Neural progenitor cell (in vitro differentiated cells): ENCODE data around the gene ITGA1. TPM values are rescaled to one million over a fixed set of nuclear protein-coding genes. Genes with fewer than 3 reads are reported as not detected.

ENCODE experiments used
- DNase-seq: peaks from one replicate; pipeline ENCODE4 v3.0.0-alpha.2; 2016; ENCODE audit warnings: low spot score
- H2AFZ ChIP-seq: fragments of 200-600 bp; sonication (generic); replicated peaks from 2 replicates; pipeline ENCODE4 v1.6.1; 2016; ENCODE audit warnings: antibody characterized with exemption
- H3F3A ChIP-seq: fragments of 200-600 bp; sonication (generic); 2 replicates; pipeline ENCODE4 v1.6.1; 2016; ENCODE audit warnings: antibody characterized with exemption, low read depth
- H3K27ac ChIP-seq: fragments of 200-600 bp; sonication (generic); 2 replicates; pipeline ENCODE4 v1.5.1; 2016; ENCODE audit warnings: mild to moderate bottlenecking
- H3K27me3 ChIP-seq: fragments of 200-600 bp; sonication (generic); 2 replicates; pipeline ENCODE4 v1.6.1; 2016; ENCODE audit warnings: mild to moderate bottlenecking, moderate library complexity
- H3K36me3 ChIP-seq: fragments of 200-600 bp; sonication (generic); 2 replicates; pipeline ENCODE4 v1.5.1; 2016
- H3K4me1 ChIP-seq: fragments of 200-600 bp; sonication (generic); 2 replicates; pipeline ENCODE4 v1.6.1; 2016; ENCODE audit warnings: mixed run types
- H3K4me2 ChIP-seq: fragments of 200-600 bp; sonication (generic); 2 replicates; pipeline ENCODE4 v1.6.1; 2016
- H3K4me3 ChIP-seq: fragments of 200-600 bp; sonication (generic); 2 replicates; pipeline ENCODE4 v1.5.1; 2016
- H3K79me2 ChIP-seq: fragments of 200-600 bp; sonication (generic); 2 replicates; pipeline ENCODE4 v1.6.1; 2016; ENCODE audit warnings: low read depth
- H3K9ac ChIP-seq: fragments of 200-600 bp; sonication (generic); 2 replicates; pipeline ENCODE4 v1.6.1; 2016
- H3K9me3 ChIP-seq: fragments of 200-600 bp; sonication (generic); 2 replicates; pipeline ENCODE4 v1.5.1; 2016; ENCODE audit warnings: low read depth
- H4K20me1 ChIP-seq: fragments of 200-600 bp; sonication (generic); 2 replicates; pipeline ENCODE4 v1.6.1; 2016; ENCODE audit warnings: low read depth
- H3K27ac Mint-ChIP-seq: 3 replicates; pipeline ENCODE4 v1.8.0; 2021; ENCODE audit warnings: mixed read lengths
- H3K27me3 Mint-ChIP-seq: 2 replicates; pipeline ENCODE4 v1.8.0; 2022; ENCODE audit warnings: low read depth, mild to moderate bottlenecking, inconsistent platforms, moderate library complexity, mixed read lengths; ENCODE audit not compliant: insufficient read depth
- H3K36me3 Mint-ChIP-seq: 3 replicates; pipeline ENCODE4 v1.8.0; 2021; ENCODE audit warnings: mixed read lengths
- H3K4me1 Mint-ChIP-seq: 3 replicates; pipeline ENCODE4 v1.8.0; 2021; ENCODE audit warnings: mixed read lengths
- H3K4me3 Mint-ChIP-seq: 3 replicates; pipeline ENCODE4 v1.8.0; 2021; ENCODE audit warnings: mild to moderate bottlenecking, moderate library complexity, mixed read lengths
- H3K9me3 Mint-ChIP-seq: 3 replicates; pipeline ENCODE4 v1.8.0; 2020; ENCODE audit warnings: mixed read lengths
- EZH2 ChIP-seq: fragments of 200-600 bp; sonication (generic); IDR thresholded peaks from 2 replicates; pipeline ENCODE4 v1.6.1; 2017; ENCODE audit warnings: antibody characterized with exemption, mild to moderate bottlenecking, moderate library complexity
- EZH2phosphoT487 ChIP-seq: fragments of 200-600 bp; sonication (generic); IDR thresholded peaks from 2 replicates; pipeline ENCODE4 v1.6.1; 2017; ENCODE audit warnings: antibody characterized with exemption
- total RNA-seq: library from RNA; depleted of rRNA; stranded (reverse); fragments of >200 nt; gene quantifications from 2 replicates; pipeline ENCODE4 v1.2.3, GENCODE V29; 2015; ENCODE audit warnings: low replicate concordance
- TF ChIP-seq, protein P1 (sequence below): fragments of 200-600 bp; sonication (generic); IDR thresholded peaks from 2 replicates; pipeline ENCODE4 v1.5.1; 2017; ENCODE audit warnings: antibody characterized with exemption, mild to moderate bottlenecking

ITGA1 gene
- total RNA-seq, 1 donor from 2014 or later = 2.2 TPM

DNA sequence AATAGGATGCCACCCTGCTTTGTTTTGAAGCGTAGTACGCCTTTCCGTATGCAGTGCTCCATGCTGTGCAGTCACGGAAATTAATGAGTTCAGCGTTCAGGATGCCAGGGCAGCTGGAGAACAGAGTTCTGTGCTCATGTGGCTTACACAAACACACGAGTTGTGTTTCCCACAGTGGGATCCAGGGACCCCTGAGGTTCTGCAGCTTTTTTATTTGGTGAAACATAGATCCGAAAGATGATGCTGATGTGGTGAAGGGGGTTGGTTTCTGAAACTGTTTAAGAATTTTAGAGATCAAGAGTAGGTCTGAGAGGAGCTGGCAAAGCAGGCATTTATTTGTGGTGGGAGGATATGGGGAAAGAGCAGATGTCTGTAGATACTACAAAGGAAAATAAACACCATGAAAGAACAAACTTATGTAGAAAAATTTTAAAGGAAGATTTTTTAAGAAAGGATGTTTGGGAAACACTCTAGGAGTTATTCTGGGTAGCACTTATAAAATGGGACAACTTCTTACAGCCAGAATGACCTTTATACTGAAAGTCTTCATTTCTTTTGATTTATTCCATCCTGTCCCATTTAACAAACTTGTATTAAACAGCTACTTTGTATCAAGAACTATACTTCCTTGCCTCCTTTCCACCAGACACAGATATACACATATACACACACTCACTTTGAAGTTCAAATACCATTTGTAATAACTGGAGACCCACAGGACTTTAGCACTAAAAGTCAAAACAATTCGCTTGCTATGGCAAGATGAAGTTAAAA, 52.7 kb downstream of the ITGA1 start:
- TF ChIP-seq EZH2phosphoT487 (no peak), EZH2 (no peak)
- TF ChIP-seq, protein P1, sequence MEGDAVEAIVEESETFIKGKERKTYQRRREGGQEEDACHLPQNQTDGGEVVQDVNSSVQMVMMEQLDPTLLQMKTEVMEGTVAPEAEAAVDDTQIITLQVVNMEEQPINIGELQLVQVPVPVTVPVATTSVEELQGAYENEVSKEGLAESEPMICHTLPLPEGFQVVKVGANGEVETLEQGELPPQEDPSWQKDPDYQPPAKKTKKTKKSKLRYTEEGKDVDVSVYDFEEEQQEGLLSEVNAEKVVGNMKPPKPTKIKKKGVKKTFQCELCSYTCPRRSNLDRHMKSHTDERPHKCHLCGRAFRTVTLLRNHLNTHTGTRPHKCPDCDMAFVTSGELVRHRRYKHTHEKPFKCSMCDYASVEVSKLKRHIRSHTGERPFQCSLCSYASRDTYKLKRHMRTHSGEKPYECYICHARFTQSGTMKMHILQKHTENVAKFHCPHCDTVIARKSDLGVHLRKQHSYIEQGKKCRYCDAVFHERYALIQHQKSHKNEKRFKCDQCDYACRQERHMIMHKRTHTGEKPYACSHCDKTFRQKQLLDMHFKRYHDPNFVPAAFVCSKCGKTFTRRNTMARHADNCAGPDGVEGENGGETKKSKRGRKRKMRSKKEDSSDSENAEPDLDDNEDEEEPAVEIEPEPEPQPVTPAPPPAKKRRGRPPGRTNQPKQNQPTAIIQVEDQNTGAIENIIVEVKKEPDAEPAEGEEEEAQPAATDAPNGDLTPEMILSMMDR = no peak
- no peaks in the 10 kb centered on the region for H3K36me3 ChIP-seq
- Mint-ChIP-seq H3K27me3 (no peaks in the 10 kb centered on the region), H3K4me1 (peaks cover 31% of the 10 kb centered on the region), H3K36me3 (no peaks in the 10 kb centered on the region), H3K4me3 (peak overlapping the region; percentile 51), H3K27ac (peak overlapping the region; percentile 44), H3K9me3 (no peaks in the 10 kb centered on the region)
- no peak overlapping the region for H3K4me3 ChIP-seq
- peak overlapping the region; percentile 53 for H2AFZ ChIP-seq
- peaks cover 13% of the 10 kb centered on the region for H3K4me1 ChIP-seq
- no peaks in the 10 kb centered on the region for H3K27me3 ChIP-seq
- H3K4me2 ChIP-seq = peak overlapping the region; percentile 5
- no peaks in the 10 kb centered on the region for H4K20me1 ChIP-seq
- H3F3A ChIP-seq = no peaks in the 10 kb centered on the region
- no peak overlapping the region for H3K27ac ChIP-seq
- DNase-seq = peak; percentile 11
- no peak overlapping the region for H3K9ac ChIP-seq
- H3K9me3 ChIP-seq = no peaks in the 10 kb centered on the region
- H3K79me2 ChIP-seq = no peaks in the 10 kb centered on the region

DNA sequence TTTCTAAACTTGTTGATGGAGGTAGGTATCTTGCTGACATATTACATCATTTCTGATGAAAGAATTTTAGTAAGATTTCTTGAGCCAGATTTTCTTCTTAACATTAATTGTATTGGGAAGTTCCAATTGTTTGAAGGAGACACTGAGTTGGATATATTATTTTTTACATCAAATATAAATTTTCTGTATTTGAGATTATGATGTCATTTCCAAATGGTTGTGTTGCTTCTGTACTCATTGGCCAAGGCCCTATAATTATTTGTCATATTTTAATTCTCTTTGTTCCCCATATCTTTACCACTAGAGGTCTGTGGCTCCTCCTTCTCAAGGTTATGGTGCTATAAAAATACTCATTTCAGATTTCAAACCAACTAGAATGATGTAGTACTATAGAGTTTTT, 53.4 kb downstream of the ITGA1 start:
- H3K36me3 ChIP-seq = no peaks in the 10 kb centered on the region
- no peaks in the 10 kb centered on the region for H3K9me3 ChIP-seq
- Mint-ChIP-seq H3K27ac (no peak overlapping the region), H3K4me3 (no peak overlapping the region), H3K27me3 (no peaks in the 10 kb centered on the region), H3K36me3 (no peaks in the 10 kb centered on the region), H3K9me3 (no peaks in the 10 kb centered on the region), H3K4me1 (peaks cover 31% of the 10 kb centered on the region)
- H3F3A ChIP-seq = no peaks in the 10 kb centered on the region
- no peak overlapping the region for H3K9ac ChIP-seq
- TF ChIP-seq, protein P1 = no peak
- H2AFZ ChIP-seq = no peak overlapping the region
- H3K4me3 ChIP-seq = no peak overlapping the region
- peaks cover 13% of the 10 kb centered on the region for H3K4me1 ChIP-seq
- no peaks in the 10 kb centered on the region for H3K79me2 ChIP-seq
- no peaks in the 10 kb centered on the region for H4K20me1 ChIP-seq
- H3K27me3 ChIP-seq = no peaks in the 10 kb centered on the region
- no peak overlapping the region for H3K27ac ChIP-seq
- no peak for DNase-seq
- no peak overlapping the region for H3K4me2 ChIP-seq

DNA sequence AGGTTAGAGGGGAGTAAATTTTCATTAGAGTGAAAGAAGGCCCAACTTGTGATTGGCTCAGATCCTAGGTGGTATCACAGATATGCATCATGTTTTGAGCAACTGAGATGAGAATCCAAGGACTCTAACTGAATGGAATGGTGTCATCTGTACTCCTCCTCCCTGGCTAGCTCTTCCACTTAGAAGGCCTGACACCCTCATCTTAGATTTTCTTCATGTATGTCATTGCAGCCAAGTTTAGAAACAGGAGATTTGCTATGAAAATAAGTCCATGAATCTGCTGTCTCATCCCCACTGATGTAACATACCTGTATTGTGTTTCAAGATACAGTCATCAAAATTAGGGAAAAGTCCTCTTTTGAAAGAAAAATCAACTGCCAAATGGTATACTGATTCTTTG, 54.4 kb downstream of the ITGA1 start:
- Histone ChIP-seq H3K4me3 (no peak overlapping the region), H2AFZ (no peak overlapping the region), H4K20me1 (no peaks in the 10 kb centered on the region), H3K36me3 (no peaks in the 10 kb centered on the region), H3K4me2 (no peak overlapping the region), H3F3A (no peaks in the 10 kb centered on the region), H3K9me3 (no peaks in the 10 kb centered on the region), H3K4me1 (peaks cover 10% of the 10 kb centered on the region), H3K27ac (no peak overlapping the region), H3K79me2 (no peaks in the 10 kb centered on the region), H3K27me3 (no peaks in the 10 kb centered on the region), H3K9ac (no peak overlapping the region)
- Mint-ChIP-seq H3K27me3 (no peaks in the 10 kb centered on the region), H3K4me1 (peaks cover 29% of the 10 kb centered on the region), H3K9me3 (no peaks in the 10 kb centered on the region), H3K4me3 (no peak overlapping the region), H3K27ac (no peak overlapping the region), H3K36me3 (no peaks in the 10 kb centered on the region)
- DNase-seq = no peak
- TF ChIP-seq, protein P1 = no peak
- TF ChIP-seq EZH2phosphoT487 (no peak), EZH2 (no peak)
